ENCODE results near the gene LONP1. TPM values are rescaled to one million over a fixed set of nuclear protein-coding genes. Genes with fewer than 3 reads are reported as not detected.

LONP1 gene
- total and polyA plus RNA-seq, 12 donors = 177 to 523 (median 373) TPM

DNA sequence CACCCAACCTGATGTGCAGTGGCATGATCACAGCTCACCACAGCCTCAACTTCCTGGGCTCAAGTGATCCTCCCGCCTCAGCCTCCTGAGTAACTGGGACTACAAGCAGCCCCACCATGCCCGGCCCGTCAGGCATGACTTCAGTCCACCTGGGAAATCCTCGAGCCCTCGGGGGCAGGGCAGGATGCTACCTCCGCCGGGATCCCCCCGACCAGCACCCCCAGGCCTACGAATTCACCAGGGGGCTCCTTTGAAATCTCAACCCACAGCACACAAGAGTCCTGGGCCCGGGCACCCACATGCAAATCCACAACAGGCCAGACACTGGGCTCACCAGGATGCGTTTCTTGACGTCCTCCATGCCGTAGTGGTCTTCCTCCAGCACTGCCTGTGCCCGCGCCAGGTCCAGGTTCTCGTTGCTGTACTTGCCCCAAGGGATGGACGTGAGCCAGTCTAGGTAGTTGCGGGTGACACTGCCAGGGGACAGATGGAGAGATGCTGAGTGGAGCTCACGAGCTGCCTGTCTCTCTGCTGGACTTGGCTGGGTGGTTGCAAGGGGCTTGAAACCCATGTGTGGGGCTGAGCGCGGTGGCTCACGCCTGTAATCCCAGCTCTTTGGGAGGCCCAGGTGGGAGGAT, 19.4 kb downstream of the LONP1 start:
- peaks cover 0 to 70% of the 10 kb centered on the region in 2 donors for H3K36me3 ChIP-seq (replicated peaks in 1 of 2)
- H3K27ac ChIP-seq = no peak overlapping the region
- no peak for DNase-seq
- H3K27me3 ChIP-seq = no peaks in the 10 kb centered on the region
- peaks cover 4 to 20% of the 10 kb centered on the region in 2 donors for H3K4me1 ChIP-seq (replicated peaks in 1 of 2)
- intact Hi-C loops (cut with DNase I) = no loop called here
- WGBS, 4 donors = 91 to 100% (median 93%) methylated on average over 1 to 22 of the region's 22 CpGs
- H3K9me3 ChIP-seq (replicated peaks in 1 of 3) = no peaks in the 10 kb centered on the region
- no peak for TF ChIP-seq POLR2A (IDR thresholded peaks at IDR 0.05)
- TF ChIP-seq, protein P1, sequence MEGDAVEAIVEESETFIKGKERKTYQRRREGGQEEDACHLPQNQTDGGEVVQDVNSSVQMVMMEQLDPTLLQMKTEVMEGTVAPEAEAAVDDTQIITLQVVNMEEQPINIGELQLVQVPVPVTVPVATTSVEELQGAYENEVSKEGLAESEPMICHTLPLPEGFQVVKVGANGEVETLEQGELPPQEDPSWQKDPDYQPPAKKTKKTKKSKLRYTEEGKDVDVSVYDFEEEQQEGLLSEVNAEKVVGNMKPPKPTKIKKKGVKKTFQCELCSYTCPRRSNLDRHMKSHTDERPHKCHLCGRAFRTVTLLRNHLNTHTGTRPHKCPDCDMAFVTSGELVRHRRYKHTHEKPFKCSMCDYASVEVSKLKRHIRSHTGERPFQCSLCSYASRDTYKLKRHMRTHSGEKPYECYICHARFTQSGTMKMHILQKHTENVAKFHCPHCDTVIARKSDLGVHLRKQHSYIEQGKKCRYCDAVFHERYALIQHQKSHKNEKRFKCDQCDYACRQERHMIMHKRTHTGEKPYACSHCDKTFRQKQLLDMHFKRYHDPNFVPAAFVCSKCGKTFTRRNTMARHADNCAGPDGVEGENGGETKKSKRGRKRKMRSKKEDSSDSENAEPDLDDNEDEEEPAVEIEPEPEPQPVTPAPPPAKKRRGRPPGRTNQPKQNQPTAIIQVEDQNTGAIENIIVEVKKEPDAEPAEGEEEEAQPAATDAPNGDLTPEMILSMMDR (IDR thresholded peaks at IDR 0.05) = no peak
- no peak overlapping the region for H3K4me3 ChIP-seq

DNA sequence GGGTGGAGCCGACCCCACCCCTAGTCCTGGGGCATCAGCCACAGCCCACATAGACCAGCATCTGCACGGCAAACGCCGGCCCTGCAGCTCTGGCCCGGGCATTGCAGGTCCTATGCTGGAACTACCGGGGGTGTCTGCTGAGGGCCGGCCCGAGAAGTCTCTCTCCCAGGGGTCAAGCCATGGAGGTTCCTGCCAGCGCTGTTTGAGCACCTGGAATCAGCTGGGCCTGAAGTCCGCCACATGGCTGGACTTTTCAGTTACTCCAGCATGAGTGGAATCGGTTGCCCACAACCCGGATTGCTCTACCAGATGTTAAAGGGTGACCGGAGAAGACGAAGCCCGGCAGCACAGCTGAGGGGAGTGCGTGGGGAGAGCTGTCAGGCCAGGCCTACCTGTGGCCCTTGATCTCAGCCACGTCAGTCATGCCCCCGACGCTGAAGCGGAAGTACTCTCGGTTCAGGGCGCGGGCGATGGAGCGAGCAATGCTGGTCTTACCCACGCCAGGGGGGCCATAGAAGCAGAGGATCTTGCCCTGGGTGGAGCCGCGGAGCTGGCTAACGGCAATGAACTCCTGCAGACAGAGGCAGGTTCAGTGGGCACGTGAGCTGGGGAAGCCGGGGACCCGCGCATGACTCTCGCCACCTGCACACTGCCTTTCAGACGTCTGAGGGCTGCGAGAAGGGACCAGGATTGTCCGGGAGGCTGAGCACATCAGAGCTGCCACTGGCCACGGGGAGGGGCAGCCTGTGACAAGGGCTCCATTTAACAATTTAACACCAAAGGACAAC, 21.1 kb downstream of the LONP1 start:
- no peak overlapping the region for H3K4me3 ChIP-seq
- no peaks in the 10 kb centered on the region for H3K9me3 ChIP-seq (replicated peaks in 1 of 3)
- H3K4me1 ChIP-seq (replicated peaks in 1 of 2) = peaks cover 4 to 17% of the 10 kb centered on the region in 2 donors
- intact Hi-C loops (cut with DNase I) = no loop called here
- no peaks in the 10 kb centered on the region for H3K27me3 ChIP-seq
- TF ChIP-seq POLR2A (IDR thresholded peaks at IDR 0.05) = no peak
- TF ChIP-seq, protein P1 (IDR thresholded peaks at IDR 0.05) = no peak
- peak in 1 of 7 donors; percentile 32 for DNase-seq
- 90 to 92% (median 91%) methylated on average over 23 to 38 of the region's 38 CpGs for WGBS, 4 donors
- H3K27ac ChIP-seq = peak overlapping the region in 3 of 5 donors; percentile 54 to 86 (median 82)
- peaks cover 0 to 69% of the 10 kb centered on the region in 2 donors for H3K36me3 ChIP-seq (replicated peaks in 1 of 2)

DNA sequence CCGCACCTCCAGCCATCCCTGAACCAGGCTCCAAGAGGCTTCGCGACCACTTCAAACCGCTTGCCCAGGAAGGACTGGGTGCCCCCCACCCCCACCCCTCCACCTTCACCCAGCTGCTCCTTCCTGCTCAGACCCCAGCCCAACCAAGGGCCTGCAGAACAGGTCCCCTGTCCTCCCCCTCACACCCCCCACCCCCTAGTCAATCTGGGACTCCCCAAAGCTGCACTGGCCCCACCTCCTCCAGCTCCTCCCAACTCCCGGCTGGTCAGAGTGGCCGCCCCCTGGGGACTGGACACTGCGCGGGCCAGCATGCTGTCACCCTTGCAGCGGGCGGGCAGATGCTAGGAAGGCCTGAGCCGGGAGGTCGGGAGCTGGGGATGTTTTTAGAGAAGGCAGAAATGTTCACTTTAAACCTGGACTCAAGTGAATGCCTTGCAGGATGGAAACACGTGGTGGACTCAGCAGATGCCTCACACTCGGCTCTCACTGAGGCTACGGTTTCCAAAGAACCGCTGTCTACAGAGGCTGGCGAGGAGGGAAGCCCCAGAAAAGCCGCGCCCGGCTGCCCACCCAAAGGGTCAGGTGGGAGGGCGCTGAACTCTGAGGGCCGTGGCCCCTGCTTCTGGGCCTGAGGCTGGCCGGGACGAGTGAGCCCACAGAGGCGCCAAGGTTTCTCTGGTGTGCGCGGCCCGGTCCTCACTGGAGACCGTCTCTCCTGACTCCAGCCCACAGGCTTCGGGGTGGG, 21.9 kb downstream of the LONP1 start:
- H3K4me1 ChIP-seq (replicated peaks in 1 of 2) = peaks cover 4 to 12% of the 10 kb centered on the region in 2 donors
- no peaks in the 10 kb centered on the region for H3K9me3 ChIP-seq (replicated peaks in 1 of 3)
- WGBS, 4 donors = 62 to 83% (median 71%) methylated on average over 7 to 30 of the region's 30 CpGs
- no peaks in the 10 kb centered on the region for H3K27me3 ChIP-seq
- intact Hi-C loops (cut with DNase I) = no loop called here
- no peak overlapping the region for H3K4me3 ChIP-seq
- peaks cover 0 to 69% of the 10 kb centered on the region in 2 donors for H3K36me3 ChIP-seq (replicated peaks in 1 of 2)
- no peak for TF ChIP-seq POLR2A (IDR thresholded peaks at IDR 0.05)
- peak in 5 of 7 donors; percentile 55 to 64 (median 58) for DNase-seq
- H3K27ac ChIP-seq = peak overlapping the region in 4 of 5 donors; percentile 15 to 86 (median 68)

DNA sequence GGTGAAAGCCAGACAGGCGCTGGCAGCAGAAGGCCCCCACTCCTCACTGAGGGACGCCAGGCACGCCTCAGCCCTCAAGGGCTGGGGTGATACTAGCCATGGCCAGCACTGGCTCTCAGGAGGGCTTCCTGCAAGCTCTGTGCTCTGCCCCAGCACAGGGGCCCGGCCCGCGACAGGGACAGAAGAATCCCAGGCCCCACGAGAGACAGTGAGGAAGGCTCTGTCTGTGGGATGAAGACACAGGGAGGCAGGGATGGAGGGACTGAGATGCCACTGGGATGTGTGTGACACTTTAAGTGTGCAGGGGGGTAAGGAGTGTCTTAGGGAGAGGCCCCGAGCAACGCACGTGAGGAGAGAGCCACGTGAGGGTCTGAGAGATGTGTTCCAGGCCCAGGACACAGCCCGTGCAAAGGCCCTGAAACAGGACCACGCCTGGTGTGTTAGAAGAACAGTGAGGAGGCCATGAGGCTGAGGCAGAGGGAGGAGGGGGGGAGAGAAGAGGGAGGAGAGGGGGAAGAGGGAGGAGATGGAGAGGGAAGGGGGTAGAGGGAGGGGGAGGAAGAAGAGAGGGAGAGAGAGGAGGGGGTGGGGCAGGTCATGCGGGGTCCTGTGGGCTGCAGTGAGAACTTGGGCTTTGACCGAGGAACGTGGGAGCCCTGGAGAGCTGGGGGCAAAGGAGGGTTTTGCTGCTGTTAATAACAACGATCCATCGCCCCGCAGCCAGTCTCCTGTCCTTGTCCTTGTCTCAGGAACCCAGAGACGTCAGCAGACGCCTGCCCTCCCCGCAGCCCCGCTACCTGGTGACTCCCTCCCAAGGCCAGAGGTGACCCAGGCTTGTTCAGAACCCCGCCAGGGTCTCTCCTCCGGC, 22.7 kb downstream of the LONP1 start:
- TF ChIP-seq, protein P1 (IDR thresholded peaks at IDR 0.05) = no peak
- TF ChIP-seq POLR2A (IDR thresholded peaks at IDR 0.05) = peak in 1 of 2 donors; percentile 3
- Histone ChIP-seq H3K27me3 (no peaks in the 10 kb centered on the region), H3K36me3 (replicated peaks in 1 of 2) (peaks cover 0 to 76% of the 10 kb centered on the region in 2 donors), H3K4me3 (no peak overlapping the region), H3K27ac (peak overlapping the region in 4 of 5 donors; percentile 15 to 86 (median 68)), H3K9me3 (replicated peaks in 1 of 3) (no peaks in the 10 kb centered on the region), H3K4me1 (replicated peaks in 1 of 2) (peaks cover 7 to 20% of the 10 kb centered on the region in 2 donors)
- peak; percentile 69 to 87 (median 84) for DNase-seq
- 48 to 54% (median 52%) methylated on average over 17 to 25 of the region's 25 CpGs for WGBS, 4 donors
- intact Hi-C loops (cut with DNase I) = no loop called here
